ENCODE results near the gene SLC24A1. TPM values are rescaled to one million over a fixed set of nuclear protein-coding genes. Genes with fewer than 3 reads are reported as not detected.
A peak's percentile ranks its signal among the peaks of the same experiment; 100 is the strongest.

Gene SLC24A1
- total and polyA plus RNA-seq, 4 experiments from 2014 or later, result 0.35 to 8.2 (median 4.5) TPM

DNA sequence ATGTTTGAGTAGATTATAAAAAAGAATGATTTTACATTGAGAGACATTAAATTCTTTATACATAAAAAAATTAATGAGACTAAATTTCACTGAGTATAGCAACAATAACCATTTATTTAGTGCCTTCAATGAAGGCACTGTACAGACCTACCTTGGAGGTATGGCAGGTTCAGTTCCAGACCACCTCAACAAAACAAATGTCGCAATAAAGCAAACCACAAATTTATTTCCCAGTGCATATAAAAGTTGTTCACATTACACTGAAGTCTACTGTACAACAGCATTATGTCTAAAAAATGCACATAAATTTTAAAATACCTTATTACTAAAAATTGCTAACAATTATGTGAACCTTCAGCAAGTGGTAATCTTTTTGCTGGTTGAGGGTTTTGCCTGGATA, 58.8 kb downstream of the SLC24A1 start:
- Mint-ChIP-seq H3K9me3 (no peaks in the 10 kb centered on the region), H3K27ac (peak overlapping the region in 1 of 7 donors; percentile 30), H3K4me3 (no peak overlapping the region), H3K4me1 (peaks cover 2 to 9% (median 5%) of the 10 kb centered on the region in 4 donors), H3K36me3 (peaks cover 7 to 10% of the 10 kb centered on the region in 2 donors), H3K27me3 (no peaks in the 10 kb centered on the region)
- no peak for DNase-seq
- Histone ChIP-seq H3K36me3 (ENCODE audit: insufficient read depth, low read length) (no peaks in the 10 kb centered on the region), H3K9me3 (ENCODE audit: control insufficient read depth in 1 of 2, low read length in 2 of 2) (no peaks in the 10 kb centered on the region), H3K4me3 (ENCODE audit: low read length in 2 of 2) (no peak overlapping the region), H3K27me3 (ENCODE audit: insufficient read depth, low read length) (no peaks in the 10 kb centered on the region), H3K4me1 (ENCODE audit: insufficient read depth, low read length) (no peaks in the 10 kb centered on the region), H3K27ac (ENCODE audit: low read depth, low read length) (no peak overlapping the region)
- POLR2A ChIA-PET (ENCODE audit: partially characterized antibody), result no interaction called here
- CTCF ChIA-PET (ENCODE audit: partially characterized antibody), result no interaction called here
- intact Hi-C loops (cut with micrococcal nuclease), result no loop called here

GRCh38 chr15:65682404-65682911, 60.7 kb downstream of the SLC24A1 start:
- intact Hi-C loops (cut with micrococcal nuclease), result no loop called here
- H3K9me3 ChIP-seq (ENCODE audit: control insufficient read depth in 1 of 2, low read length in 2 of 2), result no peaks in the 10 kb centered on the region
- Mint-ChIP-seq H3K4me3 (no peak overlapping the region), H3K27me3 (no peaks in the 10 kb centered on the region), H3K4me1 (peaks cover 2 to 9% (median 5%) of the 10 kb centered on the region in 4 donors), H3K27ac (peak overlapping the region in 1 of 7 donors; percentile 43), H3K9me3 (no peaks in the 10 kb centered on the region), H3K36me3 (peaks cover 2 to 15% of the 10 kb centered on the region in 2 donors)
- ChIA-PET POLR2A (ENCODE audit: partially characterized antibody) (no interaction called here), CTCF (ENCODE audit: partially characterized antibody) (interaction anchor here (0.8 to 1.3 kb wide), 2 partner anchors 13 to 39 kb away, joined by 3 read pairs; no protein-coding TSS in a partner anchor)
- no peak for DNase-seq
- H3K27me3 ChIP-seq (ENCODE audit: insufficient read depth, low read length), result no peaks in the 10 kb centered on the region
- H3K4me3 ChIP-seq (ENCODE audit: low read length in 2 of 2), result no peak overlapping the region
- no peak overlapping the region for H3K27ac ChIP-seq (ENCODE audit: low read depth, low read length)
- H3K36me3 ChIP-seq (ENCODE audit: insufficient read depth, low read length), result no peaks in the 10 kb centered on the region
- H3K4me1 ChIP-seq (ENCODE audit: insufficient read depth, low read length), result no peaks in the 10 kb centered on the region

- POLR2A ChIA-PET (ENCODE audit: partially characterized antibody), result no interaction called here
- Histone ChIP-seq H3K4me3 (ENCODE audit: low read length in 2 of 2) (no peak overlapping the region), H3K9me3 (ENCODE audit: control insufficient read depth in 1 of 2, low read length in 2 of 2) (no peaks in the 10 kb centered on the region), H3K27me3 (ENCODE audit: insufficient read depth, low read length) (no peaks in the 10 kb centered on the region), H3K4me1 (ENCODE audit: insufficient read depth, low read length) (no peaks in the 10 kb centered on the region), H3K27ac (ENCODE audit: low read depth, low read length) (no peak overlapping the region), H3K36me3 (ENCODE audit: insufficient read depth, low read length) (peaks cover 31% of the 10 kb centered on the region)
- CTCF ChIA-PET (ENCODE audit: partially characterized antibody), result no interaction called here
- no peak for DNase-seq
- H3K27ac Mint-ChIP-seq, result no peak overlapping the region
- H3K4me3 Mint-ChIP-seq, result no peak overlapping the region
- H3K9me3 Mint-ChIP-seq, result peaks cover 0 to 3% (median 0%) of the 10 kb centered on the region in 8 donors
- intact Hi-C loops (cut with micrococcal nuclease), result no loop called here
- peaks cover 0 to 9% (median 2%) of the 10 kb centered on the region in 4 donors for H3K4me1 Mint-ChIP-seq
- no peaks in the 10 kb centered on the region for H3K27me3 Mint-ChIP-seq
- H3K36me3 Mint-ChIP-seq, result peaks cover 52 to 60% of the 10 kb centered on the region in 2 donors
These were observed 66.7 kb downstream of the SLC24A1 start for GRCh38 chr15:65688462-65688861.

GRCh38 chr15:65690173-65690572, 68.4 kb downstream of the SLC24A1 start:
- peaks cover 0 to 3% (median 0%) of the 10 kb centered on the region in 8 donors for H3K9me3 Mint-ChIP-seq
- no peaks in the 10 kb centered on the region for H3K27me3 Mint-ChIP-seq
- Histone ChIP-seq H3K9me3 (ENCODE audit: control insufficient read depth in 1 of 2, low read length in 2 of 2) (no peaks in the 10 kb centered on the region), H3K4me1 (ENCODE audit: insufficient read depth, low read length) (no peaks in the 10 kb centered on the region), H3K27ac (ENCODE audit: low read depth, low read length) (no peak overlapping the region), H3K27me3 (ENCODE audit: insufficient read depth, low read length) (no peaks in the 10 kb centered on the region), H3K4me3 (ENCODE audit: low read length in 2 of 2) (no peak overlapping the region), H3K36me3 (ENCODE audit: insufficient read depth, low read length) (peaks cover 38% of the 10 kb centered on the region)
- intact Hi-C loops (cut with micrococcal nuclease), result no loop called here
- ChIA-PET POLR2A (ENCODE audit: partially characterized antibody) (interaction anchor here (1.4 kb wide), 1 partner anchor 18 kb away, joined by 3 read pairs; no protein-coding TSS in a partner anchor), CTCF (ENCODE audit: partially characterized antibody) (interaction anchor here (1.1 to 1.5 kb wide), 2 partner anchors 10 to 167 kb away, joined by 4 to 5 read pairs; no protein-coding TSS in a partner anchor)
- H3K4me1 Mint-ChIP-seq, result peaks cover 0 to 1% (median 0%) of the 10 kb centered on the region in 4 donors
- no peak overlapping the region for H3K4me3 Mint-ChIP-seq
- peaks cover 58 to 65% of the 10 kb centered on the region in 2 donors for H3K36me3 Mint-ChIP-seq
- DNase-seq, result no peak
- no peak overlapping the region for H3K27ac Mint-ChIP-seq

GRCh38 chr15:65690778-65691177, 69.0 kb downstream of the SLC24A1 start:
- no peaks in the 10 kb centered on the region for H3K9me3 ChIP-seq (ENCODE audit: control insufficient read depth in 1 of 2, low read length in 2 of 2)
- Mint-ChIP-seq H3K36me3 (peaks cover 58 to 69% of the 10 kb centered on the region in 2 donors), H3K27me3 (no peaks in the 10 kb centered on the region), H3K4me1 (no peaks in the 10 kb centered on the region), H3K27ac (no peak overlapping the region), H3K9me3 (peaks cover 0 to 3% (median 0%) of the 10 kb centered on the region in 8 donors), H3K4me3 (no peak overlapping the region)
- H3K27me3 ChIP-seq (ENCODE audit: insufficient read depth, low read length), result no peaks in the 10 kb centered on the region
- no peak overlapping the region for H3K4me3 ChIP-seq (ENCODE audit: low read length in 2 of 2)
- no peak overlapping the region for H3K27ac ChIP-seq (ENCODE audit: low read depth, low read length)
- DNase-seq, result no peak
- CTCF ChIA-PET (ENCODE audit: partially characterized antibody), result interaction anchor here (1.5 kb wide), 1 partner anchor 10 kb away, joined by 4 read pairs; no protein-coding TSS in a partner anchor
- POLR2A ChIA-PET (ENCODE audit: partially characterized antibody), result interaction anchor here (1.4 kb wide), 1 partner anchor 18 kb away, joined by 3 read pairs; no protein-coding TSS in a partner anchor
- H3K4me1 ChIP-seq (ENCODE audit: insufficient read depth, low read length), result no peaks in the 10 kb centered on the region
- intact Hi-C loops (cut with micrococcal nuclease), result no loop called here
- peaks cover 41% of the 10 kb centered on the region for H3K36me3 ChIP-seq (ENCODE audit: insufficient read depth, low read length)

- no peaks in the 10 kb centered on the region for H3K9me3 ChIP-seq (ENCODE audit: control insufficient read depth in 1 of 2, low read length in 2 of 2)
- intact Hi-C loops (cut with micrococcal nuclease), result no loop called here
- H3K36me3 Mint-ChIP-seq, result peaks cover 42 to 69% of the 10 kb centered on the region in 2 donors
- H3K27ac Mint-ChIP-seq, result no peak overlapping the region
- no peak for DNase-seq
- H3K4me3 ChIP-seq (ENCODE audit: low read length in 2 of 2), result no peak overlapping the region
- no peaks in the 10 kb centered on the region for H3K4me1 Mint-ChIP-seq
- H3K4me3 Mint-ChIP-seq, result no peak overlapping the region
- peaks cover 42% of the 10 kb centered on the region for H3K36me3 ChIP-seq (ENCODE audit: insufficient read depth, low read length)
- CTCF ChIA-PET (ENCODE audit: partially characterized antibody), result no interaction called here
- H3K9me3 Mint-ChIP-seq, result no peaks in the 10 kb centered on the region
- H3K27me3 ChIP-seq (ENCODE audit: insufficient read depth, low read length), result no peaks in the 10 kb centered on the region
- H3K27me3 Mint-ChIP-seq, result no peaks in the 10 kb centered on the region
- POLR2A ChIA-PET (ENCODE audit: partially characterized antibody), result no interaction called here
- no peaks in the 10 kb centered on the region for H3K4me1 ChIP-seq (ENCODE audit: insufficient read depth, low read length)
- no peak overlapping the region for H3K27ac ChIP-seq (ENCODE audit: low read depth, low read length)
These were observed 73.3 kb downstream of the SLC24A1 start for GRCh38 chr15:65695081-65695480.

Measured in CD4-positive, alpha-beta memory T cell (primary cell).